Neural crest cell (in vitro differentiated cells): ENCODE measurements around the gene OPRD1. TPM values are rescaled to one million over a fixed set of nuclear protein-coding genes. Genes with fewer than 3 reads are reported as not detected.

Experiments
- DNase-seq: peaks from one replicate; pipeline ENCODE4 v3.0.0; 2021; ENCODE audit warnings: low read depth, mixed read lengths, low spot score
- H3K27ac Mint-ChIP-seq: one replicate; pipeline ENCODE4 v1.8.0; 2021; ENCODE audit warnings: mild to moderate bottlenecking, mixed read lengths; ENCODE audit not compliant: unreplicated experiment
- H3K27me3 Mint-ChIP-seq: 2 replicates; pipeline ENCODE4 v1.8.0; 2021; ENCODE audit warnings: low read depth, mild to moderate bottlenecking, mixed read lengths
- H3K36me3 Mint-ChIP-seq: 2 replicates; pipeline ENCODE4 v1.8.0; 2021; ENCODE audit warnings: low read depth, mild to moderate bottlenecking, mixed read lengths
- H3K4me1 Mint-ChIP-seq: 2 replicates; pipeline ENCODE4 v1.8.0; 2021; ENCODE audit warnings: mixed read lengths
- H3K4me3 Mint-ChIP-seq: one replicate; pipeline ENCODE4 v1.8.0; 2021; ENCODE audit warnings: mild to moderate bottlenecking, mixed read lengths
- H3K9me3 Mint-ChIP-seq: 2 replicates; pipeline ENCODE4 v1.8.0; 2021; ENCODE audit warnings: mixed read lengths
- total RNA-seq: library from RNA; stranded (reverse); gene quantifications from 2 replicates; pipeline ENCODE4 v1.2.1, GENCODE V29; 2021
- TF ChIP-seq, protein P1 (sequence below): fragments of 200-600 bp; sonication (generic); conservative IDR thresholded peaks from 2 replicates; pipeline ENCODE4 v1.5.0; 2021; ENCODE audit warnings: antibody characterized with exemption, mild to moderate bottlenecking

OPRD1 gene
- total RNA-seq, 1 donor from 2014 or later: 3.9 TPM

DNA sequence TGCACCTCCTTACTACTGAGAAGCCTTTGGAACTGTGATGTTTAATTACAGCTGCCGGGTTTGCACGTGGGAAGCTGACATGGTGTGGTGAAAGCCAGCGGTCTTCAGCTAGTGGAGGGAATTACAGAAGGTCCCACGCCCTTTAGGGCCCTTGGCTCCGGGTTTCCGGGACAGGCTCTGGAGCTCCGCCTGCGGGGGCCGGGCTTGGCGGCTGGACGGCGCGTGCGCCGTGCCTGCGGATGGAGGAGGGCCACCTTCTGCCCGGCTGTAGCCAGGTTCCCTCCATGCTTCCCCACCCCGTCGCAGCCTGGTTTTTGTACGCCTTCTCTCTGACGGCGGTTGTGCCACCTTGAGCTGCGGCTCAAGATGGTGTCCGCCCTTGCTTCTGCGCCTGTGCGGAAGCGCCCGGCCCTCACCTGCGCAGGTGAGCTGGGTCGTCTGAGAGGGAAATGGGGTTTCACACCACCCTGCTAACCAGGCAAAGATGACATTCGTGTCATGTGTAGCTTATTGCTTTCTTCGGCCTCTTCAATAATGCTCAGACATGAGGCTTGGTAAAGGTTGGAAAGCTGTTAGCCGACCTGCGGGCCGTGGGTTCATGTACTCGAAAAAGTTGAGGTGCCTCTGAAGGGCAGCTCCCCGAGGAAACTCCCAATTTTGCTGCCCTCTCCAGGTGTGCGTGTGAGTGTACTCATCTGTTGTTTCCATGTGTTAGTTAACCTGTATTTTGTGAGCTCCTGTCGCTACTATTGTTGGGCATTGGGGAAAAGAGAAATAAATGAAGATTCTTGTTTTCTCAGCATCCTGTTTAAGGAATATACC lies 36.6 kb upstream of the OPRD1 start:
- H3K27ac Mint-ChIP-seq: no peak overlapping the region
- no peaks in the 10 kb centered on the region for H3K9me3 Mint-ChIP-seq
- H3K27me3 Mint-ChIP-seq: no peaks in the 10 kb centered on the region
- H3K4me1 Mint-ChIP-seq: peaks cover 3% of the 10 kb centered on the region
- H3K36me3 Mint-ChIP-seq: peaks cover 6% of the 10 kb centered on the region
- TF ChIP-seq, protein P1, sequence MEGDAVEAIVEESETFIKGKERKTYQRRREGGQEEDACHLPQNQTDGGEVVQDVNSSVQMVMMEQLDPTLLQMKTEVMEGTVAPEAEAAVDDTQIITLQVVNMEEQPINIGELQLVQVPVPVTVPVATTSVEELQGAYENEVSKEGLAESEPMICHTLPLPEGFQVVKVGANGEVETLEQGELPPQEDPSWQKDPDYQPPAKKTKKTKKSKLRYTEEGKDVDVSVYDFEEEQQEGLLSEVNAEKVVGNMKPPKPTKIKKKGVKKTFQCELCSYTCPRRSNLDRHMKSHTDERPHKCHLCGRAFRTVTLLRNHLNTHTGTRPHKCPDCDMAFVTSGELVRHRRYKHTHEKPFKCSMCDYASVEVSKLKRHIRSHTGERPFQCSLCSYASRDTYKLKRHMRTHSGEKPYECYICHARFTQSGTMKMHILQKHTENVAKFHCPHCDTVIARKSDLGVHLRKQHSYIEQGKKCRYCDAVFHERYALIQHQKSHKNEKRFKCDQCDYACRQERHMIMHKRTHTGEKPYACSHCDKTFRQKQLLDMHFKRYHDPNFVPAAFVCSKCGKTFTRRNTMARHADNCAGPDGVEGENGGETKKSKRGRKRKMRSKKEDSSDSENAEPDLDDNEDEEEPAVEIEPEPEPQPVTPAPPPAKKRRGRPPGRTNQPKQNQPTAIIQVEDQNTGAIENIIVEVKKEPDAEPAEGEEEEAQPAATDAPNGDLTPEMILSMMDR: no peak
- no peak overlapping the region for H3K4me3 Mint-ChIP-seq
- DNase-seq: no peak

- TF ChIP-seq, protein P1: no peak
- Mint-ChIP-seq H3K27ac (no peak overlapping the region), H3K4me1 (peaks cover 10% of the 10 kb centered on the region), H3K36me3 (peaks cover 6% of the 10 kb centered on the region), H3K9me3 (no peaks in the 10 kb centered on the region), H3K4me3 (no peak overlapping the region), H3K27me3 (no peaks in the 10 kb centered on the region)
- DNase-seq: no peak
Measured at GRCh38 chr1:28776341-28776740, 35.6 kb upstream of the OPRD1 start.

DNA sequence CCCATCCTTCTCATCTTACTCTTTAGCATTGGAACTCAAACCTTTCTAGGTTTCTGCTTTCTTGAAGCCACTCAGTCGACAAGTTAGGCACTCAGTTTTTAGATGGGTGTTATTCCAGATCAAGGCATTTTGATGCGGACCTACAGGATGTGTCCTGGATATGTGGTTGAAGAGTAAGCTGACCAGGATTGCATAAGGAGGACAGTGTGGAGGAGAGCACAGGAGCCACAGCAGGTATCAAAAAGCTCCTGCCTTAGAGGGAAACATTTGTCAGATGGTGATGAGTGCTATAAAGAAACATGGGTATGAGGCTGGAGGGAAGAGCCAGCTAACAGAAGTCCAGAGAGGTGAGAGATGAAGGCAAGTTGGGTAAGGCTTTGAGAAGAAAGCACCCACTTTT lies 33.9 kb upstream of the OPRD1 start:
- DNase-seq: no peak
- TF ChIP-seq, protein P1: no peak
- H3K36me3 Mint-ChIP-seq: peaks cover 6% of the 10 kb centered on the region
- no peak overlapping the region for H3K27ac Mint-ChIP-seq
- peaks cover 18% of the 10 kb centered on the region for H3K4me1 Mint-ChIP-seq
- H3K27me3 Mint-ChIP-seq: no peaks in the 10 kb centered on the region
- H3K4me3 Mint-ChIP-seq: no peak overlapping the region
- no peaks in the 10 kb centered on the region for H3K9me3 Mint-ChIP-seq

DNA sequence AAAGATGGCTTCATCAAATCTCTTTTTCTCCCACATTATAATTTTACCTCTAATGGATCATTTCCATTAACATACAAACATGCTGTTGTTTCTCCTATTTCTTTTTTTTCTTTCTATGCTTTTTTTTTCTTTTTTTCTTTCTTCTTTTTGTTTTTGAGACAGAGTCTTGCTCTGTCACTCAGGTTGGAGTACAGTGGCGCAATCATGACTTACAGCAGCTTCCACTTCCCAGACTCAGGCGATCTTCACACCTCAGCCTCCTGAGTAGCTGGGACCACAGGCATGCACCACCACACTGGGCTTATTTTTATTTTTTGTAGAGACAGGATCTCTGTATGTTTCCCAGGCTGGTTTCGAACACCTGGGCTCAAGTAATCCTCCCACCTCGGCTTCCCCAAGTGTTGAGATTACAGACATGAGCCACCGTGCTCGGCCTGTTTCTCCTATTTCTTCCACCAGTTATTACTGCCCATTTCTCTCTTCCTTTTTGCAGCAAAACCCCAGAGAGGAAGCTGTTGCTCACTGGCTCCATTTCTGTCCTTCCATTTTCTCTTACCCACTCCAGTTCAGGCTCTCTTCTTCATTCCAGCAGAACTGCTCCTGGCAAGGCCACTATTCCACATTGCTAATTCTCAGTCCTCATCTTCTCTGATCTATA lies 32.1 kb upstream of the OPRD1 start:
- Mint-ChIP-seq H3K4me3 (no peak overlapping the region), H3K4me1 (peaks cover 18% of the 10 kb centered on the region), H3K27ac (no peak overlapping the region), H3K9me3 (no peaks in the 10 kb centered on the region), H3K27me3 (no peaks in the 10 kb centered on the region), H3K36me3 (peaks cover 4% of the 10 kb centered on the region)
- DNase-seq: no peak
- TF ChIP-seq, protein P1: no peak

DNA sequence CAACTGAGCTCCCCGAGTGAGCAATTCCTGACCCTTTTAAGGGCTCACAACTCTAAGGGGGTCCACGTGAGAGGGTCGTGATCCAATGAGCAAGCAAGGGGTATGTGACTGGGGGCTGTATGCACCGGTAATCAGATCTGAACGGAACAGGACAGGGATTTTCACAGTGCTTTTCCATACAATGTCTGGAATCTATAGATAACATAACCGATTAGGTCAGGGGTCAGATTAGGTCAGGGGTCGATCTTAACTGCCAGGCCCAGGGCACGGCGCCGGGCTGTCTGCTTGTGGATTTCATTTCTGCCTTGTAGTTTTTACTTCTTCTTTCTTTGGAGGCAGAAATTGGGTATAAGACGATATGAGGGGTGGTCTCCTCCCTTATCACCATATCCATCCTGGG lies 30.7 kb upstream of the OPRD1 start:
- no peaks in the 10 kb centered on the region for H3K27me3 Mint-ChIP-seq
- H3K27ac Mint-ChIP-seq: no peak overlapping the region

More for the DNA sequence above, 30.7 kb upstream of the OPRD1 start:
- peaks cover 26% of the 10 kb centered on the region for H3K4me1 Mint-ChIP-seq
- no peak overlapping the region for H3K4me3 Mint-ChIP-seq
- TF ChIP-seq, protein P1: no peak
- no peaks in the 10 kb centered on the region for H3K9me3 Mint-ChIP-seq
- DNase-seq: no peak
- H3K36me3 Mint-ChIP-seq: no peaks in the 10 kb centered on the region
